ENCODE measurements around the gene CEP83. TPM values are rescaled to one million over a fixed set of nuclear protein-coding genes. Genes with fewer than 3 reads are reported as not detected.
A peak's percentile ranks its signal among the peaks of the same experiment; 100 is the strongest.

The CEP83 gene
- polyA plus RNA-seq, 1 of the 3 experiments (the other 2 are of a cell fraction), result 2.5 TPM

GRCh38 chr12:94429633-94430032 is 30.0 kb downstream of the CEP83 start:
- TF ChIP-seq TEAD4 (IDR thresholded peaks at IDR 0.05; ENCODE audit: borderline replicate concordance, insufficient read depth), result no peak
- no peak for TF ChIP-seq RAD21 (IDR thresholded peaks at IDR 0.05; ENCODE audit: low read length)
- no peak for TF ChIP-seq IRF3 (IDR thresholded peaks at IDR 0.05; ENCODE audit: low read depth, low read length)
- H3K79me2 ChIP-seq (ENCODE audit: insufficient read depth), result no peaks in the 10 kb centered on the region
- H3K4me2 ChIP-seq, result no peak overlapping the region
- CTCF ChIA-PET, result interaction anchor here (0.6 to 1.0 kb wide), 2 partner anchors 105 to 295 kb away, joined by 3 read pairs; no protein-coding TSS in a partner anchor
- no peak overlapping the region for H2AFZ ChIP-seq (ENCODE audit: low read depth)
- no peaks in the 10 kb centered on the region for H3K9me2 ChIP-seq
- H3K4me3 ChIP-seq (ENCODE audit: low read depth in 2 of 2, low read length in 1 of 2), result no peak overlapping the region
- H3K36me3 ChIP-seq (replicated peaks in 1 of 2; ENCODE audit: control insufficient read depth in 1 of 2, insufficient read depth in 2 of 2, low read length in 1 of 2), result no peaks in the 10 kb centered on the region
- DNase-seq, result no peak
- no peak overlapping the region for H3K27ac ChIP-seq (ENCODE audit: low read depth in 2 of 2, low read length in 1 of 2)
- H3K9ac ChIP-seq, result no peak overlapping the region
- peaks cover 4% of the 10 kb centered on the region; the same call in 1 of the 2 replicates for H3K9me3 ChIP-seq
- no peaks in the 10 kb centered on the region for H4K20me1 ChIP-seq (ENCODE audit: insufficient read depth)
- POLR2A ChIA-PET, result no interaction called here
- no peaks in the 10 kb centered on the region for H3F3A ChIP-seq (replicated peaks; ENCODE audit: insufficient read depth)
- peaks cover 3 to 8% of the 10 kb centered on the region in 2 experiments; a peak in 3 of 4 replicates for H3K4me1 ChIP-seq (ENCODE audit: control insufficient read depth in 1 of 2, insufficient read depth in 2 of 2, low read depth in 1 of 2, low read length in 1 of 2)
- H3K27me3 ChIP-seq (ENCODE audit: insufficient read depth), result no peaks in the 10 kb centered on the region

- Histone ChIP-seq H3K4me2 (no peak overlapping the region), H3F3A (replicated peaks; ENCODE audit: insufficient read depth) (no peaks in the 10 kb centered on the region), H3K9ac (no peak overlapping the region), H3K9me2 (no peaks in the 10 kb centered on the region), H3K4me3 (ENCODE audit: low read depth in 2 of 2, low read length in 1 of 2) (no peak overlapping the region), H3K36me3 (replicated peaks in 1 of 2; ENCODE audit: control insufficient read depth in 1 of 2, insufficient read depth in 2 of 2, low read length in 1 of 2) (no peaks in the 10 kb centered on the region), H3K9me3 (peaks cover 4% of the 10 kb centered on the region; the same call in 1 of the 2 replicates), H3K4me1 (ENCODE audit: control insufficient read depth in 1 of 2, insufficient read depth in 2 of 2, low read depth in 1 of 2, low read length in 1 of 2) (peaks cover 3 to 8% of the 10 kb centered on the region in 2 experiments; a peak in 3 of 4 replicates), H3K27ac (ENCODE audit: low read depth in 2 of 2, low read length in 1 of 2) (no peak overlapping the region), H2AFZ (ENCODE audit: low read depth) (no peak overlapping the region), H3K79me2 (ENCODE audit: insufficient read depth) (no peaks in the 10 kb centered on the region), H3K27me3 (ENCODE audit: insufficient read depth) (no peaks in the 10 kb centered on the region), H4K20me1 (ENCODE audit: insufficient read depth) (no peaks in the 10 kb centered on the region)
- WGBS (ENCODE audit: low lambda C conversion rate), result 93% methylated on average over 2 of the region's 2 CpGs
- CTCF ChIA-PET, result interaction anchor here (1.0 kb wide), 1 partner anchor 295 kb away, joined by 3 read pairs; no protein-coding TSS in a partner anchor
- DNase-seq, result no peak
- no peak for TF ChIP-seq SMC3 (IDR thresholded peaks at IDR 0.05; ENCODE audit: low read depth, low read length)
- POLR2A ChIA-PET, result no interaction called here
These were observed 30.5 kb downstream of the CEP83 start for GRCh38 chr12:94429191-94429590.

- 58% methylated on average over 3 of the region's 3 CpGs for WGBS (ENCODE audit: low lambda C conversion rate)
- Histone ChIP-seq H3K4me2 (no peak overlapping the region), H3K36me3 (replicated peaks in 1 of 2; ENCODE audit: control insufficient read depth in 1 of 2, insufficient read depth in 2 of 2, low read length in 1 of 2) (peaks cover 0 to 1% of the 10 kb centered on the region in 2 experiments), H3K27me3 (ENCODE audit: insufficient read depth) (no peaks in the 10 kb centered on the region), H3K9ac (no peak overlapping the region), H3K79me2 (ENCODE audit: insufficient read depth) (no peaks in the 10 kb centered on the region), H4K20me1 (ENCODE audit: insufficient read depth) (no peaks in the 10 kb centered on the region), H3K9me2 (no peaks in the 10 kb centered on the region), H2AFZ (ENCODE audit: low read depth) (no peak overlapping the region; the same call in 1 of the 2 replicates), H3K9me3 (peaks cover 7% of the 10 kb centered on the region; the same call in 1 of the 2 replicates), H3K27ac (ENCODE audit: low read depth in 2 of 2, low read length in 1 of 2) (peak overlapping the region in 1 of 2 experiments; percentile 50; a peak in 2 of 4 replicates), H3K4me1 (ENCODE audit: control insufficient read depth in 1 of 2, insufficient read depth in 2 of 2, low read depth in 1 of 2, low read length in 1 of 2) (peaks cover 3 to 8% of the 10 kb centered on the region in 2 experiments; a peak in 3 of 4 replicates), H3K4me3 (ENCODE audit: low read depth in 2 of 2, low read length in 1 of 2) (no peak overlapping the region), H3F3A (replicated peaks; ENCODE audit: insufficient read depth) (no peaks in the 10 kb centered on the region)
- POLR2A ChIA-PET, result no interaction called here
- CTCF ChIA-PET, result no interaction called here
- DNase-seq, result no peak
- TF ChIP-seq TCF12 (IDR thresholded peaks at IDR 0.05) (0 out of 2 replicates have a peak, but pooled peaks have one; percentile 19), EP300 (IDR thresholded peaks at IDR 0.05; ENCODE audit: borderline replicate concordance in 1 of 2, low read depth in 1 of 2, low read length in 1 of 2) (no peak)
- TF ChIP-seq, protein P1, sequence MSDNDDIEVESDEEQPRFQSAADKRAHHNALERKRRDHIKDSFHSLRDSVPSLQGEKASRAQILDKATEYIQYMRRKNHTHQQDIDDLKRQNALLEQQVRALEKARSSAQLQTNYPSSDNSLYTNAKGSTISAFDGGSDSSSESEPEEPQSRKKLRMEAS (IDR thresholded peaks at IDR 0.05; ENCODE audit: low read depth), result peak; percentile 41; the same call in 1 of the 2 replicates
These were observed 31.9 kb downstream of the CEP83 start for GRCh38 chr12:94427501-94428381.

Measured in SK-N-SH (cell line).